ENCODE results near the gene PPM1H.

DNA sequence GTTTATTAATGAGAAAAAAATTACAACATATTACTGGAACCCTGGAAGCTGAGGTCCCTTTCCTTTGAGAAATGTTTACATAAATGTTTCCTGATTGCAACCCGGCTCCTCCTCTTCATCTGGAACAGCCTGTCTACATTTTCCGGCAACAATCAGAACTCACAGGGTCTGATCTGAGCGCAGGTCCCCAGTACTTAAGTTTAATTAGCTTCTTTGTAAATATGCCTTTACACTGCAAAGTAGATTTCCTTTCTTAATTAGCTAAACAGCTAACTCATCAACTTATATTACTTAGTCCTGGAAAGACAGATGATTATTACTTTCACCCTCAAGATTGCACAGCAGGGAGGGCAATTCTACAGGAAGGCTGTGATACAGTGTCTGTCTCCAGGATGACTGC is 255.3 kb downstream of the PPM1H start:
- TF ChIP-seq, protein P1, sequence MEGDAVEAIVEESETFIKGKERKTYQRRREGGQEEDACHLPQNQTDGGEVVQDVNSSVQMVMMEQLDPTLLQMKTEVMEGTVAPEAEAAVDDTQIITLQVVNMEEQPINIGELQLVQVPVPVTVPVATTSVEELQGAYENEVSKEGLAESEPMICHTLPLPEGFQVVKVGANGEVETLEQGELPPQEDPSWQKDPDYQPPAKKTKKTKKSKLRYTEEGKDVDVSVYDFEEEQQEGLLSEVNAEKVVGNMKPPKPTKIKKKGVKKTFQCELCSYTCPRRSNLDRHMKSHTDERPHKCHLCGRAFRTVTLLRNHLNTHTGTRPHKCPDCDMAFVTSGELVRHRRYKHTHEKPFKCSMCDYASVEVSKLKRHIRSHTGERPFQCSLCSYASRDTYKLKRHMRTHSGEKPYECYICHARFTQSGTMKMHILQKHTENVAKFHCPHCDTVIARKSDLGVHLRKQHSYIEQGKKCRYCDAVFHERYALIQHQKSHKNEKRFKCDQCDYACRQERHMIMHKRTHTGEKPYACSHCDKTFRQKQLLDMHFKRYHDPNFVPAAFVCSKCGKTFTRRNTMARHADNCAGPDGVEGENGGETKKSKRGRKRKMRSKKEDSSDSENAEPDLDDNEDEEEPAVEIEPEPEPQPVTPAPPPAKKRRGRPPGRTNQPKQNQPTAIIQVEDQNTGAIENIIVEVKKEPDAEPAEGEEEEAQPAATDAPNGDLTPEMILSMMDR (IDR thresholded peaks at IDR 0.05; ENCODE audit: low read depth, low read length, missing input control), result no peak
- TF ChIP-seq SP1 (IDR thresholded peaks at IDR 0.05), result no peak

All from liver (tissue), 3 donors.